ENCODE results near the gene PRSS1. TPM values are rescaled to one million over a fixed set of nuclear protein-coding genes. Genes with fewer than 3 reads are reported as not detected.

The PRSS1 gene
- total and polyA plus RNA-seq, 3 experiments from 2014 or later, result not detected

GRCh38 chr7:142712617-142712957 lies 36.7 kb upstream of the PRSS1 start:
- no peaks in the 10 kb centered on the region for H3K27me3 Mint-ChIP-seq
- no peak overlapping the region for H3K4me3 ChIP-seq (ENCODE audit: low read length)
- H3K27ac ChIP-seq (ENCODE audit: low read depth, low read length), result no peak overlapping the region
- peak overlapping the region in 6 of 8 donors; percentile 64 to 97 (median 91) for H3K27ac Mint-ChIP-seq
- H3K27me3 ChIP-seq (ENCODE audit: insufficient read depth, low read length, poor library complexity, severe bottlenecking), result no peaks in the 10 kb centered on the region
- ChIA-PET CTCF (interaction anchor here (1.0 to 5.4 kb wide), 3 partner anchors 70 to 98 kb away, joined by 4 to 32 read pairs (median 18); no protein-coding TSS in a partner anchor), POLR2A (interaction anchor here (0.9 to 1.1 kb wide), 2 partner anchors 72 to 96 kb away, joined by 4 to 7 read pairs; no protein-coding TSS in a partner anchor)
- peaks cover 53% of the 10 kb centered on the region for H3K4me1 ChIP-seq (ENCODE audit: insufficient read depth, low read length)
- no peaks in the 10 kb centered on the region for H3K9me3 ChIP-seq (ENCODE audit: low read length)
- H3K4me3 Mint-ChIP-seq, result peak overlapping the region; percentile 16 to 93 (median 87)
- H3K36me3 ChIP-seq (ENCODE audit: insufficient read depth, low read length), result no peaks in the 10 kb centered on the region
- DNase-seq, result no peak
- no peaks in the 10 kb centered on the region for H3K9me3 Mint-ChIP-seq
- H3K4me1 Mint-ChIP-seq, result peaks cover 59 to 84% (median 79%) of the 10 kb centered on the region in 3 donors
- H3K36me3 Mint-ChIP-seq, result no peaks in the 10 kb centered on the region

GRCh38 chr7:142714375-142714774 lies 34.9 kb upstream of the PRSS1 start:
- Histone ChIP-seq H3K4me3 (ENCODE audit: low read length) (no peak overlapping the region), H3K36me3 (ENCODE audit: insufficient read depth, low read length) (no peaks in the 10 kb centered on the region), H3K4me1 (ENCODE audit: insufficient read depth, low read length) (peaks cover 53% of the 10 kb centered on the region), H3K27ac (ENCODE audit: low read depth, low read length) (no peak overlapping the region), H3K9me3 (ENCODE audit: low read length) (no peaks in the 10 kb centered on the region), H3K27me3 (ENCODE audit: insufficient read depth, low read length, poor library complexity, severe bottlenecking) (no peaks in the 10 kb centered on the region)
- H3K9me3 Mint-ChIP-seq, result no peaks in the 10 kb centered on the region
- peak overlapping the region in 7 of 8 donors; percentile 61 to 93 (median 86) for H3K27ac Mint-ChIP-seq
- no peaks in the 10 kb centered on the region for H3K27me3 Mint-ChIP-seq
- peak in 3 of 5 donors; percentile 42 to 58 (median 57) for DNase-seq
- CTCF ChIA-PET, result interaction anchor here (0.6 to 5.4 kb wide), 8 partner anchors 14 to 96 kb away, joined by 3 to 32 read pairs (median 3); no protein-coding TSS in a partner anchor
- POLR2A ChIA-PET, result interaction anchor here (0.7 to 2.6 kb wide), 5 partner anchors 75 to 96 kb away, joined by 3 to 14 read pairs (median 3); no protein-coding TSS in a partner anchor
- peak overlapping the region; percentile 62 to 79 (median 65) for H3K4me3 Mint-ChIP-seq
- peaks cover 66 to 93% (median 91%) of the 10 kb centered on the region in 3 donors for H3K4me1 Mint-ChIP-seq
- no peaks in the 10 kb centered on the region for H3K36me3 Mint-ChIP-seq

GRCh38 chr7:142716596-142716995 lies 32.7 kb upstream of the PRSS1 start:
- no peak overlapping the region for H3K4me3 ChIP-seq (ENCODE audit: low read length)
- ChIA-PET POLR2A (interaction anchor here (0.5 to 0.9 kb wide), 3 partner anchors 68 to 82 kb away, joined by 3 to 5 read pairs (median 3); no protein-coding TSS in a partner anchor), CTCF (no interaction called here)
- H3K36me3 Mint-ChIP-seq, result no peaks in the 10 kb centered on the region
- H3K4me3 Mint-ChIP-seq, result peak overlapping the region; percentile 38 to 85 (median 55)
- H3K4me1 Mint-ChIP-seq, result peaks cover 58 to 74% (median 72%) of the 10 kb centered on the region in 3 donors
- no peaks in the 10 kb centered on the region for H3K27me3 ChIP-seq (ENCODE audit: insufficient read depth, low read length, poor library complexity, severe bottlenecking)
- peak overlapping the region in 7 of 8 donors; percentile 12 to 95 (median 87) for H3K27ac Mint-ChIP-seq
- H3K36me3 ChIP-seq (ENCODE audit: insufficient read depth, low read length), result no peaks in the 10 kb centered on the region
- no peaks in the 10 kb centered on the region for H3K9me3 ChIP-seq (ENCODE audit: low read length)
- no peaks in the 10 kb centered on the region for H3K9me3 Mint-ChIP-seq
- peaks cover 48% of the 10 kb centered on the region for H3K4me1 ChIP-seq (ENCODE audit: insufficient read depth, low read length)
- DNase-seq, result no peak
- no peaks in the 10 kb centered on the region for H3K27me3 Mint-ChIP-seq
- no peak overlapping the region for H3K27ac ChIP-seq (ENCODE audit: low read depth, low read length)

GRCh38 chr7:142717453-142717852 lies 31.8 kb upstream of the PRSS1 start:
- no peak overlapping the region for H3K4me3 ChIP-seq (ENCODE audit: low read length)
- H3K9me3 Mint-ChIP-seq, result no peaks in the 10 kb centered on the region

GRCh38 chr7:142718313-142718712 lies 31.0 kb upstream of the PRSS1 start:
- POLR2A ChIA-PET, result no interaction called here
- DNase-seq, result no peak
- Histone ChIP-seq H3K9me3 (ENCODE audit: low read length) (no peaks in the 10 kb centered on the region), H3K27ac (ENCODE audit: low read depth, low read length) (no peak overlapping the region), H3K4me1 (ENCODE audit: insufficient read depth, low read length) (peaks cover 40% of the 10 kb centered on the region), H3K36me3 (ENCODE audit: insufficient read depth, low read length) (no peaks in the 10 kb centered on the region), H3K4me3 (ENCODE audit: low read length) (no peak overlapping the region), H3K27me3 (ENCODE audit: insufficient read depth, low read length, poor library complexity, severe bottlenecking) (no peaks in the 10 kb centered on the region)
- CTCF ChIA-PET, result no interaction called here
- Mint-ChIP-seq H3K27me3 (no peaks in the 10 kb centered on the region), H3K4me3 (peak overlapping the region; percentile 55 to 83 (median 73)), H3K27ac (peak overlapping the region in 7 of 8 donors; percentile 50 to 89 (median 85)), H3K9me3 (no peaks in the 10 kb centered on the region), H3K36me3 (no peaks in the 10 kb centered on the region), H3K4me1 (peaks cover 55 to 69% (median 63%) of the 10 kb centered on the region in 3 donors)

More at GRCh38 chr7:142717453-142717852, 31.8 kb upstream of the PRSS1 start:
- Histone ChIP-seq H3K27me3 (ENCODE audit: insufficient read depth, low read length, poor library complexity, severe bottlenecking) (no peaks in the 10 kb centered on the region), H3K9me3 (ENCODE audit: low read length) (no peaks in the 10 kb centered on the region), H3K36me3 (ENCODE audit: insufficient read depth, low read length) (no peaks in the 10 kb centered on the region), H3K4me1 (ENCODE audit: insufficient read depth, low read length) (peaks cover 46% of the 10 kb centered on the region), H3K27ac (ENCODE audit: low read depth, low read length) (no peak overlapping the region)
- Mint-ChIP-seq H3K4me1 (peaks cover 57 to 71% (median 68%) of the 10 kb centered on the region in 3 donors), H3K27ac (peak overlapping the region in 6 of 8 donors; percentile 68 to 89 (median 82)), H3K27me3 (no peaks in the 10 kb centered on the region), H3K36me3 (no peaks in the 10 kb centered on the region), H3K4me3 (peak overlapping the region; percentile 55 to 83 (median 73))
- CTCF ChIA-PET, result no interaction called here
- DNase-seq, result peak in 4 of 5 donors; percentile 5 to 56 (median 22)
- POLR2A ChIA-PET, result no interaction called here

GRCh38 chr7:142720172-142720773 lies 29.0 kb upstream of the PRSS1 start:
- no peaks in the 10 kb centered on the region for H3K9me3 ChIP-seq (ENCODE audit: low read length)
- peaks cover 20% of the 10 kb centered on the region for H3K4me1 ChIP-seq (ENCODE audit: insufficient read depth, low read length)
- H3K4me3 ChIP-seq (ENCODE audit: low read length), result no peak overlapping the region
- peak in 1 of 5 donors; percentile 44 for DNase-seq
- Mint-ChIP-seq H3K27ac (peak overlapping the region in 6 of 8 donors; percentile 71 to 98 (median 84)), H3K9me3 (no peaks in the 10 kb centered on the region), H3K4me3 (peak overlapping the region; percentile 54 to 92 (median 76)), H3K4me1 (peaks cover 42 to 51% (median 44%) of the 10 kb centered on the region in 3 donors), H3K27me3 (no peaks in the 10 kb centered on the region), H3K36me3 (no peaks in the 10 kb centered on the region)
- POLR2A ChIA-PET, result no interaction called here
- H3K27me3 ChIP-seq (ENCODE audit: insufficient read depth, low read length, poor library complexity, severe bottlenecking), result no peaks in the 10 kb centered on the region
- H3K27ac ChIP-seq (ENCODE audit: low read depth, low read length), result no peak overlapping the region
- H3K36me3 ChIP-seq (ENCODE audit: insufficient read depth, low read length), result no peaks in the 10 kb centered on the region
- CTCF ChIA-PET, result no interaction called here

- peak overlapping the region; percentile 54 to 92 (median 76) for H3K4me3 Mint-ChIP-seq
- CTCF ChIA-PET, result no interaction called here
- Histone ChIP-seq H3K9me3 (ENCODE audit: low read length) (no peaks in the 10 kb centered on the region), H3K4me3 (ENCODE audit: low read length) (no peak overlapping the region), H3K27me3 (ENCODE audit: insufficient read depth, low read length, poor library complexity, severe bottlenecking) (no peaks in the 10 kb centered on the region), H3K36me3 (ENCODE audit: insufficient read depth, low read length) (no peaks in the 10 kb centered on the region), H3K4me1 (ENCODE audit: insufficient read depth, low read length) (peaks cover 13% of the 10 kb centered on the region), H3K27ac (ENCODE audit: low read depth, low read length) (no peak overlapping the region)
- DNase-seq, result no peak
- H3K27ac Mint-ChIP-seq, result peak overlapping the region in 6 of 8 donors; percentile 71 to 98 (median 84)
- H3K36me3 Mint-ChIP-seq, result no peaks in the 10 kb centered on the region
- H3K4me1 Mint-ChIP-seq, result peaks cover 37 to 44% (median 37%) of the 10 kb centered on the region in 3 donors
- H3K27me3 Mint-ChIP-seq, result no peaks in the 10 kb centered on the region
- POLR2A ChIA-PET, result no interaction called here
- H3K9me3 Mint-ChIP-seq, result no peaks in the 10 kb centered on the region
These were observed 28.3 kb upstream of the PRSS1 start for GRCh38 chr7:142720986-142721385.

- Histone ChIP-seq H3K36me3 (ENCODE audit: insufficient read depth, low read length) (no peaks in the 10 kb centered on the region), H3K4me3 (ENCODE audit: low read length) (no peak overlapping the region), H3K9me3 (ENCODE audit: low read length) (no peaks in the 10 kb centered on the region), H3K4me1 (ENCODE audit: insufficient read depth, low read length) (no peaks in the 10 kb centered on the region), H3K27ac (ENCODE audit: low read depth, low read length) (no peak overlapping the region), H3K27me3 (ENCODE audit: insufficient read depth, low read length, poor library complexity, severe bottlenecking) (no peaks in the 10 kb centered on the region)
- Mint-ChIP-seq H3K36me3 (no peaks in the 10 kb centered on the region), H3K4me3 (peak overlapping the region; percentile 88 to 95 (median 90)), H3K27me3 (no peaks in the 10 kb centered on the region), H3K27ac (peak overlapping the region; percentile 54 to 97 (median 92)), H3K4me1 (peaks cover 23 to 31% (median 25%) of the 10 kb centered on the region in 3 donors), H3K9me3 (no peaks in the 10 kb centered on the region)
- POLR2A ChIA-PET, result no interaction called here
- no peak for DNase-seq
- CTCF ChIA-PET, result no interaction called here
These were observed 27.0 kb upstream of the PRSS1 start for GRCh38 chr7:142722248-142722794.

All from CD8-positive, alpha-beta memory T cell (primary cell).